Cardiac muscle cell (in vitro differentiated cells and primary cell): Measurements from ENCODE around the gene YWHAB. TPM values are rescaled to one million over a fixed set of nuclear protein-coding genes. Genes with fewer than 3 reads are reported as not detected.

ENCODE experiments used
- DNase-seq, 2 donors: peaks; one replicate each; pipeline versions ENCODE4 v3.0.0 to v3.0.0-alpha.2; 2010 to 2017; ENCODE audit warnings: low read depth in 1 of 2, low spot score in 1 of 2
- H3K27ac ChIP-seq: fragments of 200-600 bp; sonication (generic); 2 replicates; pipeline ENCODE4 v1.5.1; 2016
- H3K27me3 ChIP-seq: fragments of 200-600 bp; sonication (generic); 2 replicates; pipeline ENCODE4 v1.6.0; 2016; ENCODE audit warnings: control low read depth
- H3K36me3 ChIP-seq: fragments of 200-600 bp; sonication (generic); 2 replicates; pipeline ENCODE4 v1.5.1; 2016; ENCODE audit warnings: control low read depth
- H3K4me1 ChIP-seq: fragments of 200-600 bp; sonication (generic); 2 replicates; pipeline ENCODE4 v1.8.1; 2017; ENCODE audit warnings: low read depth, mild to moderate bottlenecking, mixed run types
- H3K4me3 ChIP-seq: fragments of 200-600 bp; sonication (generic); 2 replicates; pipeline ENCODE4 v1.5.1; 2016; ENCODE audit warnings: mild to moderate bottlenecking
- H3K9me3 ChIP-seq: fragments of 200-600 bp; sonication (generic); 2 replicates; pipeline ENCODE4 v1.5.1; 2017; ENCODE audit warnings: low read depth, mild to moderate bottlenecking, control low read depth
- CTCF ChIP-seq: IDR thresholded peaks from 2 replicates; pipeline ENCODE4 v1.5.1; 2012; ENCODE audit warnings: low read depth, mild to moderate bottlenecking, low read length
- polyA plus RNA-seq: library from polyadenylated mRNA; unstranded; fragments of >200 nt; fragmentation: Nextera tagmentation; extraction: Ambion mirVana; gene quantifications from 2 replicates; pipeline ENCODE4 v1.2.1, GENCODE V29; 2016
- total RNA-seq: library from RNA; depleted of rRNA; stranded (reverse); fragments of >200 nt; gene quantifications from 2 replicates; pipeline ENCODE4 v1.2.3, GENCODE V29; 2016

Gene YWHAB
- total and polyA plus RNA-seq, 2 experiments from 2014 or later, result 66.0 to 242 TPM

- Histone ChIP-seq H3K4me3 (no peak overlapping the region), H3K9me3 (no peaks in the 10 kb centered on the region), H3K4me1 (no peaks in the 10 kb centered on the region), H3K36me3 (peaks cover 64% of the 10 kb centered on the region), H3K27ac (no peak overlapping the region), H3K27me3 (no peaks in the 10 kb centered on the region)
- TF ChIP-seq CTCF, result no peak
- no peak for DNase-seq
Measured at GRCh38 chr20:44948107-44948506, 62.6 kb downstream of the YWHAB start.

- Histone ChIP-seq H3K4me1 (no peaks in the 10 kb centered on the region), H3K27me3 (no peaks in the 10 kb centered on the region), H3K9me3 (no peaks in the 10 kb centered on the region), H3K27ac (no peak overlapping the region), H3K36me3 (peaks cover 67% of the 10 kb centered on the region), H3K4me3 (no peak overlapping the region)
- no peak for DNase-seq
- no peak for TF ChIP-seq CTCF
Measured at GRCh38 chr20:44948513-44948912, 63.0 kb downstream of the YWHAB start.

- Histone ChIP-seq H3K27ac (no peak overlapping the region), H3K4me3 (no peak overlapping the region), H3K27me3 (no peaks in the 10 kb centered on the region), H3K9me3 (no peaks in the 10 kb centered on the region), H3K4me1 (no peaks in the 10 kb centered on the region), H3K36me3 (peaks cover 77% of the 10 kb centered on the region)
- DNase-seq, result no peak
- TF ChIP-seq CTCF, result no peak
Measured at GRCh38 chr20:44950368-44950767, 64.9 kb downstream of the YWHAB start.

GRCh38 chr20:44952731-44953130 is 67.2 kb downstream of the YWHAB start:
- Histone ChIP-seq H3K27ac (no peak overlapping the region), H3K9me3 (no peaks in the 10 kb centered on the region), H3K36me3 (peaks cover 74% of the 10 kb centered on the region), H3K4me3 (no peak overlapping the region), H3K27me3 (no peaks in the 10 kb centered on the region), H3K4me1 (no peaks in the 10 kb centered on the region)
- TF ChIP-seq CTCF, result no peak
- no peak for DNase-seq

DNA sequence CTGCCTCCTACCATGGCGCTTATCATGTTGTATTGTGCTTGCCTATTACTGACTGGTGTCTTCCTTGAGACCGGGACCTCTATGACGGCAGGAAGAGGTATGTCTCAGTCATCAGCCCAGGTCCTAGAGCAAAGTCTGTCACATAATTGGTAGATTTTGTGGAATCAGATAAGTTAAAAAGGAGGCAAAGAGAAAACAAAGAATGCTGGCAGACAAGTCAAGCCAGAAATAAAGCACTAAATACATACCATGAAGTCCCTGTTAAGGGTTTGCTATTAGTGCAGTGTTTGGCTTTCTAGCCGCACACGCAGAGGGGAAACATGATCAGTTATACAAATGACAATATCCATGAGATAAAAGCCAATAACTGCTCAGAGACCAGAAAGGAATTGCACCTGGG is 68.7 kb downstream of the YWHAB start:
- no peaks in the 10 kb centered on the region for H3K9me3 ChIP-seq
- H3K4me1 ChIP-seq, result peaks cover 9% of the 10 kb centered on the region
- no peak for DNase-seq
- H3K27me3 ChIP-seq, result no peaks in the 10 kb centered on the region
- no peak overlapping the region for H3K27ac ChIP-seq
- peaks cover 66% of the 10 kb centered on the region for H3K36me3 ChIP-seq
- TF ChIP-seq CTCF, result no peak
- H3K4me3 ChIP-seq, result no peak overlapping the region

GRCh38 chr20:44955270-44955669 is 69.8 kb downstream of the YWHAB start:
- Histone ChIP-seq H3K9me3 (no peaks in the 10 kb centered on the region), H3K27ac (no peak overlapping the region), H3K36me3 (peaks cover 59% of the 10 kb centered on the region), H3K4me3 (no peak overlapping the region), H3K27me3 (no peaks in the 10 kb centered on the region), H3K4me1 (peaks cover 10% of the 10 kb centered on the region)
- DNase-seq, result no peak
- TF ChIP-seq CTCF, result no peak
